Effector memory CD4-positive, alpha-beta T cell (primary cell): Measurements from ENCODE around the gene ZNF555.

Source experiments
- DNase-seq, 3 donors: peaks; one replicate each; pipeline ENCODE4 v3.0.0-alpha.2; 2020
- H3K27ac ChIP-seq: 2 replicates; pipeline ENCODE4 v1.7.0; 2013; ENCODE audit warnings: mild to moderate bottlenecking, low read length, moderate library complexity; ENCODE audit not compliant: insufficient read depth, poor library complexity, severe bottlenecking
- H3K27me3 ChIP-seq: replicated peaks from 2 replicates; pipeline ENCODE4 v1.7.0; 2013; ENCODE audit warnings: mild to moderate bottlenecking, low read length; ENCODE audit not compliant: insufficient read depth, control insufficient read depth, poor library complexity, severe bottlenecking
- H3K36me3 ChIP-seq: 2 replicates; pipeline ENCODE4 v1.7.0; 2013; ENCODE audit warnings: mild to moderate bottlenecking, low read length, moderate library complexity; ENCODE audit not compliant: control insufficient read depth, insufficient read depth
- H3K4me1 ChIP-seq: 2 replicates; pipeline ENCODE4 v1.7.0; 2013; ENCODE audit warnings: low read length, mild to moderate bottlenecking; ENCODE audit not compliant: control insufficient read depth, insufficient read depth, poor library complexity, severe bottlenecking
- H3K4me3 ChIP-seq: 2 replicates; pipeline ENCODE4 v1.7.0; 2013; ENCODE audit warnings: low read length, low read depth, mild to moderate bottlenecking; ENCODE audit not compliant: insufficient read depth, poor library complexity, severe bottlenecking
- H3K9me3 ChIP-seq: 2 replicates; pipeline ENCODE4 v1.7.0; 2013; ENCODE audit warnings: mild to moderate bottlenecking, low read length, moderate library complexity; ENCODE audit not compliant: control insufficient read depth

Gene ZNF555

GRCh38 chr19:2798733-2799132, 42.5 kb upstream of the ZNF555 start:
- no peak overlapping the region for H3K4me3 ChIP-seq
- H3K4me1 ChIP-seq = no peaks in the 10 kb centered on the region
- no peak for DNase-seq
- H3K27me3 ChIP-seq = no peaks in the 10 kb centered on the region
- H3K36me3 ChIP-seq = peaks cover 9% of the 10 kb centered on the region
- H3K27ac ChIP-seq = no peak overlapping the region
- H3K9me3 ChIP-seq = no peaks in the 10 kb centered on the region

- Histone ChIP-seq H3K4me3 (no peak overlapping the region), H3K4me1 (no peaks in the 10 kb centered on the region), H3K27ac (no peak overlapping the region), H3K9me3 (no peaks in the 10 kb centered on the region), H3K36me3 (peaks cover 9% of the 10 kb centered on the region), H3K27me3 (no peaks in the 10 kb centered on the region)
- no peak for DNase-seq
Measured at GRCh38 chr19:2799273-2800020, 41.8 kb upstream of the ZNF555 start.

- DNase-seq = no peak
- peaks cover 16% of the 10 kb centered on the region for H3K36me3 ChIP-seq
- H3K4me3 ChIP-seq = no peak overlapping the region
Measured at GRCh38 chr19:2800506-2800905, 40.8 kb upstream of the ZNF555 start.

GRCh38 chr19:2802826-2803225, 38.4 kb upstream of the ZNF555 start:
- H3K4me1 ChIP-seq = no peaks in the 10 kb centered on the region
- DNase-seq = no peak
- H3K27ac ChIP-seq = no peak overlapping the region
- no peaks in the 10 kb centered on the region for H3K9me3 ChIP-seq
- no peak overlapping the region for H3K4me3 ChIP-seq
- peaks cover 27% of the 10 kb centered on the region for H3K36me3 ChIP-seq
- no peaks in the 10 kb centered on the region for H3K27me3 ChIP-seq

More at GRCh38 chr19:2800506-2800905, 40.8 kb upstream of the ZNF555 start:
- no peak overlapping the region for H3K27ac ChIP-seq
- H3K4me1 ChIP-seq = no peaks in the 10 kb centered on the region
- H3K9me3 ChIP-seq = no peaks in the 10 kb centered on the region
- H3K27me3 ChIP-seq = no peaks in the 10 kb centered on the region

GRCh38 chr19:2803486-2804155, 37.7 kb upstream of the ZNF555 start:
- no peaks in the 10 kb centered on the region for H3K4me1 ChIP-seq
- DNase-seq = no peak
- H3K9me3 ChIP-seq = no peaks in the 10 kb centered on the region
- H3K4me3 ChIP-seq = no peak overlapping the region
- H3K27ac ChIP-seq = no peak overlapping the region
- peaks cover 34% of the 10 kb centered on the region for H3K36me3 ChIP-seq
- no peaks in the 10 kb centered on the region for H3K27me3 ChIP-seq

- DNase-seq = no peak
- Histone ChIP-seq H3K4me1 (no peaks in the 10 kb centered on the region), H3K36me3 (peaks cover 40% of the 10 kb centered on the region), H3K27me3 (no peaks in the 10 kb centered on the region), H3K9me3 (no peaks in the 10 kb centered on the region), H3K4me3 (no peak overlapping the region), H3K27ac (no peak overlapping the region)
Measured at GRCh38 chr19:2804156-2805004, 36.9 kb upstream of the ZNF555 start.

- Histone ChIP-seq H3K36me3 (peaks cover 40% of the 10 kb centered on the region), H3K27me3 (no peaks in the 10 kb centered on the region), H3K4me1 (no peaks in the 10 kb centered on the region), H3K27ac (no peak overlapping the region), H3K4me3 (no peak overlapping the region), H3K9me3 (no peaks in the 10 kb centered on the region)
- no peak for DNase-seq
Measured at GRCh38 chr19:2805261-2805900, 35.9 kb upstream of the ZNF555 start.

GRCh38 chr19:2805991-2806649, 35.2 kb upstream of the ZNF555 start:
- H3K4me3 ChIP-seq = no peak overlapping the region
- no peaks in the 10 kb centered on the region for H3K9me3 ChIP-seq
- H3K36me3 ChIP-seq = peaks cover 36% of the 10 kb centered on the region
- no peak overlapping the region for H3K27ac ChIP-seq
- no peaks in the 10 kb centered on the region for H3K4me1 ChIP-seq
- H3K27me3 ChIP-seq = no peaks in the 10 kb centered on the region
- DNase-seq = no peak

GRCh38 chr19:2806736-2807378, 34.4 kb upstream of the ZNF555 start:
- DNase-seq = no peak
- Histone ChIP-seq H3K4me1 (no peaks in the 10 kb centered on the region), H3K4me3 (no peak overlapping the region), H3K9me3 (no peaks in the 10 kb centered on the region), H3K27me3 (no peaks in the 10 kb centered on the region), H3K27ac (no peak overlapping the region), H3K36me3 (peaks cover 36% of the 10 kb centered on the region)
